OCI-LY3 (cell line): Measurements from ENCODE around the gene CCDC9B.
A peak's percentile ranks its signal among the peaks of the same experiment; 100 is the strongest.

ENCODE experiments used
- H2AFZ ChIP-seq: fragments of 200-600, 300-600 bp; shearing (Covaris generic); 2 replicates; pipeline ENCODE4 v1.6.0; 2014; ENCODE audit warnings: antibody characterized with exemption, low read depth, low read length
- H3K27ac ChIP-seq: fragments of 200-600, 300-600 bp; sonication (generic); 2 replicates; pipeline ENCODE4 v1.5.1; 2014; ENCODE audit warnings: mild to moderate bottlenecking, low read length, moderate library complexity, mixed read lengths
- H3K27me3 ChIP-seq: fragments of 200-600, 300-600 bp; sonication (generic); 2 replicates; pipeline ENCODE4 v1.6.1; 2014; ENCODE audit warnings: low read depth, low read length, mixed read lengths
- H3K36me3 ChIP-seq: fragments of 200-600, 300-600 bp; sonication (generic); replicated peaks from 2 replicates; pipeline ENCODE3; 2014; ENCODE audit warnings: low read depth, low read length, mixed read lengths
- H3K4me1 ChIP-seq: fragments of 300-600, 200-600 bp; sonication (generic); 2 replicates; pipeline ENCODE4 v1.6.1; 2014; ENCODE audit warnings: low read length, mixed read lengths
- H3K4me2 ChIP-seq: fragments of 200-600, 300-600 bp; sonication (generic); 2 replicates; pipeline ENCODE4 v1.6.1; 2014; ENCODE audit warnings: low read length, mixed read lengths
- H3K4me3 ChIP-seq: fragments of 300-600, 200-600 bp; sonication (generic); 2 replicates; pipeline ENCODE4 v1.5.1; 2014; ENCODE audit warnings: antibody characterized with exemption, mild to moderate bottlenecking, low read length, moderate library complexity
- H3K79me2 ChIP-seq: fragments of 300-600, 200-600 bp; shearing (Covaris generic); 2 replicates; pipeline ENCODE4 v1.6.1; 2014; ENCODE audit warnings: mild to moderate bottlenecking, low read length, mixed read lengths
- H3K9ac ChIP-seq: fragments of 300-600, 200-600 bp; shearing (Covaris generic); 2 replicates; pipeline ENCODE4 v1.6.0; 2014; ENCODE audit warnings: mild to moderate bottlenecking, low read length, moderate library complexity
- H3K9me3 ChIP-seq: fragments of 200-600, 300-600 bp; shearing (Covaris generic); 2 replicates; pipeline ENCODE4 v1.6.1; 2014; ENCODE audit warnings: low read length, mixed read lengths; ENCODE audit not compliant: insufficient read depth
- H4K20me1 ChIP-seq: fragments of 200-600, 300-600 bp; sonication (generic); 2 replicates; pipeline ENCODE4 v1.6.1; 2016; ENCODE audit warnings: low read length, mixed read lengths; ENCODE audit not compliant: insufficient read depth
- CTCF ChIP-seq: fragments of 200-600, 300-600 bp; sonication (generic); IDR thresholded peaks from 2 replicates; pipeline ENCODE4 v1.5.1; 2014; ENCODE audit warnings: antibody characterized with exemption, low read length, low read depth
- EZH2phosphoT487 ChIP-seq: fragments of 200-600 bp; shearing (Covaris generic); IDR thresholded peaks from 2 replicates; pipeline ENCODE4 v1.6.1; 2018; ENCODE audit warnings: antibody characterized with exemption, mixed run types, low read depth

The CCDC9B gene

DNA sequence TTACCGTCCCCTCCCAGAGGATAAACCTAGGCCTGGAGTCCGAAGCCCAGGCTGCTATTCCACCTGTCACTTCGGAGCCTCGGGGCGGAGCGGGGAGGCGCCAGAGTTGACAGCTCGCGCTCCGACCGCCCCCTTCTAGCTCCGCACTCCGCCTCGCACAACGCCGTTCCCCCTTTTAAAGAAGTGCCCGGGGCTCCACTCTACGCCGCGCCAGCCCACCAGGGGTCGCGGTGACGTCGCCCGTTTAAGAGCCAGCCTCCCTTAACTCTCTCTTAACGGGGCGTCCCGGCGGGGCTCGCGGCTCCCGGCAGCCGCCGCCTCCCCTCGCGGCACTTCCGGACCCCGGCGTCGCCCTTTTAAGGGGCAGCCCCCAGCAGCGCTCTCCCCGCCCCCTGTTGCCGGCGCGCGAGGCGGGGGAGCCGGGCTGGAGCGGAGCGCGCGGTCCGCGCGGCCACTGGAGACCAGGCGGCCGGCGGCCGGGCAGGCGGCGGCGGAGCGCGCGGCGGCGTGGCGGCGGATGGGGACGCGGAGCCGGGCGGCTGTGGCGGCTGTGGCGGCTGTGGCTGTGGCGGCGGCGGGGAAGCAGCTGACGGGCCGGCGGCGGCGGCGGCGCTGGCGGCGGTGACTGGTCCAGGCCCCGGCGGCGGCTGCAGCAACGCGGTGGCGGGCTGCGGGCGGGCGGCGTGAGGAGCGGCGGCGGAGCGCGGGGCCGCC, 17.3 kb downstream of the CCDC9B start, which contains the start of gene INAFM2:
TSS of gene INAFM2 (plus strand) at position 454 of the 714 bp plus-strand sequence. CDS start 364 bp downstream, outside the sequence.
- Histone ChIP-seq H3K4me1 (peaks cover 27% of the 10 kb centered on the region), H3K4me3 (peak within 1 kb of the TSS; percentile 88), H3K4me2 (peak within 1 kb of the TSS; percentile 93), H3K27me3 (no peaks in the 10 kb centered on the region; the same call in 1 of the 2 replicates), H3K9ac (peak within 1 kb of the TSS; percentile 69), H3K79me2 (0 out of 2 replicates have a peak, but pooled peaks cover 2% of the 10 kb centered on the region), H3K27ac (no peak within 1 kb of the TSS), H4K20me1 (0 out of 2 replicates have a peak, but pooled peaks cover 9% of the 10 kb centered on the region), H3K36me3 (peaks cover 28% of the 10 kb centered on the region), H2AFZ (no peak within 1 kb of the TSS), H3K9me3 (no peaks in the 10 kb centered on the region)
- TF ChIP-seq EZH2phosphoT487, result no peak
- TF ChIP-seq CTCF, result no peak

DNA sequence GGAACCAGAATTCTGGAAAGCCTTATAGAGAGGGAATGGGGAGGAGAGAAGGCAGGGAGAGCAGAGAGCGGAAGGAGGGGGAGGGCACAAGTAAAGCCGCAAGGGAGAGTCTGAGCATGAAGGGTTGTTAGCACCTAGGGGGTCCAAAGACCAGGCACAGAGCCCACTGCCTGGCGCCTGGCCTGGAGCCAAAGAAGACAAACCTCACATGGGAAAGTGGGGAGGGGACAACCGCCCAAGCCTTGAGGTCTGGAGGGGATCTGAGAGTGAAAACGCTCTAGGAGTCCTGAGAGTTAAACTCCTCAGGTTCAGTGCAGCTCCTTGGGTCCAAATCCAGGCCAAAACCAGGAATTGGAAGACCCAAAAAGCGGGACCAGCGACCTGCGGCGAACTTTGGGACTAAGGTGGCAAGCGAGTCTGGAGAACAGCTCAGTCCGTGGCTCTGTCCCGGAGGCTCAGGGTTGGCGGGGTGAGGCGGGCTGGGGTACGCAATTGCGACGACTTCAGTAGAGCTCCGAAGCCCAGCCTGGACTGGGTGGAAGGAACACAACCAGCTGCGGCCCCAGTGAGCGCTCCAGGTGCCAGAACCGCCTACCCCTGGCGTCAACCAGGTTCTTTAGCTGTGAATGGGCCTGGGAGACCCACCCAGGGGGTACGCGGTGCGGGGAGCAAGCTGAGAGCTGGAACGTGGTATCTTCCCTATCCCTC, 18.1 kb downstream of the CCDC9B start:
- no peak overlapping the region for H3K9ac ChIP-seq

DNA sequence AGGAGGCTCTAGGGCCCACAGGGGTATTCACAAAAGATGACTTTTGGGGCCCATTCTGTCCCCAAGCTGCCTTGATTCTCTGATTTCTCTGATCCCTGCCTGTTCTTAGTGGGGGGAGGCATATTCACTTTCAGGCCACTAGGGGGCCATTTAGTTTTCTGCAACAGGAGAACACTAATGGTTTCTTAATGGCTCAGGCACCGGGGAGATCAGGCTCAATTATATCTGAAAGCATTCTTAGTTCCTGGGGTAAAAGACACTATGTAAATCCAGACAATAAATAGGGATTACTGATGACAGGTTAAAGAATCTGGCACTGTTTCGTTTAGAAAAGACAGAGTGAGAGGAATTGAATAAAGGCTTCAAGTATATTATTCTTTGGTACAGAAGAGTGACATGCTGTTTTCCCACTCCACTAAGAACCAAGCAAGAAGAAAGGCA, 19.8 kb downstream of the CCDC9B start:
- TF ChIP-seq CTCF, result peak; percentile 86
- no peak for TF ChIP-seq EZH2phosphoT487
- no peak overlapping the region for H3K4me2 ChIP-seq
- peaks cover 11% of the 10 kb centered on the region for H3K36me3 ChIP-seq
- H3K27me3 ChIP-seq, result peaks cover 2% of the 10 kb centered on the region; the same call in 1 of the 2 replicates
- 0 out of 2 replicates have a peak, but pooled peaks cover 2% of the 10 kb centered on the region for H3K79me2 ChIP-seq
- no peaks in the 10 kb centered on the region for H3K9me3 ChIP-seq
- H3K27ac ChIP-seq, result no peak overlapping the region
- H3K9ac ChIP-seq, result no peak overlapping the region
- H3K4me3 ChIP-seq, result no peak overlapping the region
- H4K20me1 ChIP-seq, result 0 out of 2 replicates have a peak, but pooled peaks cover 9% of the 10 kb centered on the region
- peaks cover 46% of the 10 kb centered on the region for H3K4me1 ChIP-seq
- no peak overlapping the region for H2AFZ ChIP-seq

More for the DNA sequence above, 18.1 kb downstream of the CCDC9B start:
- Histone ChIP-seq H3K4me3 (peak overlapping the region; percentile 70), H3K27ac (no peak overlapping the region), H3K79me2 (0 out of 2 replicates have a peak, but pooled peaks cover 2% of the 10 kb centered on the region), H3K4me1 (peaks cover 34% of the 10 kb centered on the region), H2AFZ (no peak overlapping the region), H4K20me1 (0 out of 2 replicates have a peak, but pooled peaks cover 9% of the 10 kb centered on the region), H3K27me3 (no peaks in the 10 kb centered on the region; the same call in 1 of the 2 replicates), H3K36me3 (peaks cover 23% of the 10 kb centered on the region), H3K9me3 (no peaks in the 10 kb centered on the region), H3K4me2 (peak overlapping the region; percentile 80)
- TF ChIP-seq EZH2phosphoT487 (no peak), CTCF (no peak)

GRCh38 chr15:40320409-40320808, 20.3 kb downstream of the CCDC9B start:
- Histone ChIP-seq H2AFZ (no peak overlapping the region), H3K4me2 (no peak overlapping the region), H3K27ac (no peak overlapping the region), H3K36me3 (peaks cover 6% of the 10 kb centered on the region), H4K20me1 (0 out of 2 replicates have a peak, but pooled peaks cover 6% of the 10 kb centered on the region), H3K9me3 (no peaks in the 10 kb centered on the region), H3K4me3 (no peak overlapping the region), H3K27me3 (peaks cover 7% of the 10 kb centered on the region), H3K79me2 (no peaks in the 10 kb centered on the region), H3K9ac (no peak overlapping the region), H3K4me1 (peaks cover 41% of the 10 kb centered on the region)
- TF ChIP-seq EZH2phosphoT487, result no peak
- TF ChIP-seq CTCF, result no peak
